ENCODE results near the gene MAGOH. TPM values are rescaled to one million over a fixed set of nuclear protein-coding genes. Genes with fewer than 3 reads are reported as not detected.

Gene MAGOH
- polyA plus RNA-seq, 1 donor from 2014 or later, result 53.3 TPM

DNA sequence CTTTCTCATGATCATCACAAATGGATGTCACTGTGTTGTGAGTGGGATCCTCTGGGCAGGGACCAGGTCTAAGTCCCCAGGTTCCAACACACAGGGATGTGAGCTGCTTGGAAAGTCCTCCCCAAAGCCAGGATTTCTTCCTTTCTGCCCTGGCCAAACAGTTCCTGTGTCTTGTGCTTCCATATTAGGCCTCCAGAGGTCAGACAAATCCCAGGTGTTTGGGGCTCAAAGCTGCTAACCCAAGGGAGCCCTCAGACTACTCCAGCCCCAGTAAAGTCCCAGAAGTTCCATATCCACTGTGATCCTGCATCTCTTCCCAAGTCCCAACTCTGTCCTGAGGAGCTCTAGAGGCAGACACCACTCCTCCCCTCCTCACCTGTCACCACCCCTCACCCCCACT is 27.7 kb upstream of the MAGOH start:
- no peaks in the 10 kb centered on the region for H3K9me3 ChIP-seq (ENCODE audit: low read length)
- H3K9ac ChIP-seq (ENCODE audit: low read length), result no peak overlapping the region
- H3K79me2 ChIP-seq (replicated peaks; ENCODE audit: insufficient read depth, low read length), result no peaks in the 10 kb centered on the region
- H3K27ac ChIP-seq (ENCODE audit: low read length), result no peak overlapping the region
- no peak overlapping the region for H2AFZ ChIP-seq (ENCODE audit: low read depth, low read length)
- peaks cover 6% of the 10 kb centered on the region for H3K36me3 ChIP-seq (ENCODE audit: insufficient read depth, low read length)
- H3K4me3 ChIP-seq (ENCODE audit: low read length), result no peak overlapping the region
- no peak for TF ChIP-seq POLR2AphosphoS5 (IDR thresholded peaks at IDR 0.05)
- peak; percentile 44 for TF ChIP-seq SMC3 (conservative IDR thresholded peaks at IDR 0.05; ENCODE audit: poor library complexity)
- TF ChIP-seq EZH2 (IDR thresholded peaks at IDR 0.05; ENCODE audit: borderline replicate concordance, insufficient read depth, low read length, poor library complexity, severe bottlenecking), result no peak
- TF ChIP-seq RAD21 (conservative IDR thresholded peaks at IDR 0.05), result peak; percentile 53
- TF ChIP-seq, protein P1, sequence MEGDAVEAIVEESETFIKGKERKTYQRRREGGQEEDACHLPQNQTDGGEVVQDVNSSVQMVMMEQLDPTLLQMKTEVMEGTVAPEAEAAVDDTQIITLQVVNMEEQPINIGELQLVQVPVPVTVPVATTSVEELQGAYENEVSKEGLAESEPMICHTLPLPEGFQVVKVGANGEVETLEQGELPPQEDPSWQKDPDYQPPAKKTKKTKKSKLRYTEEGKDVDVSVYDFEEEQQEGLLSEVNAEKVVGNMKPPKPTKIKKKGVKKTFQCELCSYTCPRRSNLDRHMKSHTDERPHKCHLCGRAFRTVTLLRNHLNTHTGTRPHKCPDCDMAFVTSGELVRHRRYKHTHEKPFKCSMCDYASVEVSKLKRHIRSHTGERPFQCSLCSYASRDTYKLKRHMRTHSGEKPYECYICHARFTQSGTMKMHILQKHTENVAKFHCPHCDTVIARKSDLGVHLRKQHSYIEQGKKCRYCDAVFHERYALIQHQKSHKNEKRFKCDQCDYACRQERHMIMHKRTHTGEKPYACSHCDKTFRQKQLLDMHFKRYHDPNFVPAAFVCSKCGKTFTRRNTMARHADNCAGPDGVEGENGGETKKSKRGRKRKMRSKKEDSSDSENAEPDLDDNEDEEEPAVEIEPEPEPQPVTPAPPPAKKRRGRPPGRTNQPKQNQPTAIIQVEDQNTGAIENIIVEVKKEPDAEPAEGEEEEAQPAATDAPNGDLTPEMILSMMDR (IDR thresholded peaks at IDR 0.05; ENCODE audit: poor library complexity, severe bottlenecking), result peak; percentile 36
- H3K27me3 ChIP-seq (ENCODE audit: insufficient read depth, low read depth, low read length), result no peaks in the 10 kb centered on the region
- H4K20me1 ChIP-seq (ENCODE audit: insufficient read depth), result no peaks in the 10 kb centered on the region
- no peaks in the 10 kb centered on the region for H3F3A ChIP-seq (ENCODE audit: insufficient read depth, low read length, poor library complexity, severe bottlenecking)
- H3K4me2 ChIP-seq (ENCODE audit: low read length), result no peak overlapping the region
- no peaks in the 10 kb centered on the region for H3K9me2 ChIP-seq (ENCODE audit: insufficient read depth, low read length)

DNA sequence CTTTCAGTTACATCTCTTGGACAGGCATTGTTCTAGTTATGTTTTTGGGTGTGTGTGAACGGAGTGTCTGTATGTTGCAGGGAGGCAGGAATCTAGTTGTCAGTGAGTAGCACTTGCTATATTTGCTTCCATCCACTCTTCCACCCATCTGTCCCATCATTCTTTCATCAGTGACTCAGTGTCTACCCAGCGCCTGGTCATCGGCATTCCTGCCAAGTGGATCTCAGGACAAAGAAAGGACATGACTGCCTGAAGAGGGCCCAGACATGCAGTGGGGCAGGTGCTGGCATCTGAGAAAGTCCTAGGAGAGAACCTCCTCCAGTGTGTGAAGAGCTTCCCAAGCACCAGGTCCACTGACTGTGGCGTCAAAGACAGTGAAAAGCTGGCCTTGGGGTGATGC is 27.3 kb upstream of the MAGOH start:
- H3K4me2 ChIP-seq (ENCODE audit: low read length), result no peak overlapping the region
- peaks cover 7% of the 10 kb centered on the region for H3K36me3 ChIP-seq (ENCODE audit: insufficient read depth, low read length)
- no peaks in the 10 kb centered on the region for H3K27me3 ChIP-seq (ENCODE audit: insufficient read depth, low read depth, low read length)
- H2AFZ ChIP-seq (ENCODE audit: low read depth, low read length), result no peak overlapping the region
- no peaks in the 10 kb centered on the region for H3K9me2 ChIP-seq (ENCODE audit: insufficient read depth, low read length)
- no peak for TF ChIP-seq EP300 (conservative IDR thresholded peaks at IDR 0.05; ENCODE audit: poor library complexity, severe bottlenecking)
- TF ChIP-seq, protein P2, sequence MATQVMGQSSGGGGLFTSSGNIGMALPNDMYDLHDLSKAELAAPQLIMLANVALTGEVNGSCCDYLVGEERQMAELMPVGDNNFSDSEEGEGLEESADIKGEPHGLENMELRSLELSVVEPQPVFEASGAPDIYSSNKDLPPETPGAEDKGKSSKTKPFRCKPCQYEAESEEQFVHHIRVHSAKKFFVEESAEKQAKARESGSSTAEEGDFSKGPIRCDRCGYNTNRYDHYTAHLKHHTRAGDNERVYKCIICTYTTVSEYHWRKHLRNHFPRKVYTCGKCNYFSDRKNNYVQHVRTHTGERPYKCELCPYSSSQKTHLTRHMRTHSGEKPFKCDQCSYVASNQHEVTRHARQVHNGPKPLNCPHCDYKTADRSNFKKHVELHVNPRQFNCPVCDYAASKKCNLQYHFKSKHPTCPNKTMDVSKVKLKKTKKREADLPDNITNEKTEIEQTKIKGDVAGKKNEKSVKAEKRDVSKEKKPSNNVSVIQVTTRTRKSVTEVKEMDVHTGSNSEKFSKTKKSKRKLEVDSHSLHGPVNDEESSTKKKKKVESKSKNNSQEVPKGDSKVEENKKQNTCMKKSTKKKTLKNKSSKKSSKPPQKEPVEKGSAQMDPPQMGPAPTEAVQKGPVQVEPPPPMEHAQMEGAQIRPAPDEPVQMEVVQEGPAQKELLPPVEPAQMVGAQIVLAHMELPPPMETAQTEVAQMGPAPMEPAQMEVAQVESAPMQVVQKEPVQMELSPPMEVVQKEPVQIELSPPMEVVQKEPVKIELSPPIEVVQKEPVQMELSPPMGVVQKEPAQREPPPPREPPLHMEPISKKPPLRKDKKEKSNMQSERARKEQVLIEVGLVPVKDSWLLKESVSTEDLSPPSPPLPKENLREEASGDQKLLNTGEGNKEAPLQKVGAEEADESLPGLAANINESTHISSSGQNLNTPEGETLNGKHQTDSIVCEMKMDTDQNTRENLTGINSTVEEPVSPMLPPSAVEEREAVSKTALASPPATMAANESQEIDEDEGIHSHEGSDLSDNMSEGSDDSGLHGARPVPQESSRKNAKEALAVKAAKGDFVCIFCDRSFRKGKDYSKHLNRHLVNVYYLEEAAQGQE (IDR thresholded peaks at IDR 0.05; ENCODE audit: borderline replicate concordance), result no peak
- no peak for TF ChIP-seq POLR2AphosphoS5 (IDR thresholded peaks at IDR 0.05)
- TF ChIP-seq MXI1 (conservative IDR thresholded peaks at IDR 0.05; ENCODE audit: poor library complexity, severe bottlenecking), result no peak
- no peak for TF ChIP-seq TAF1 (IDR thresholded peaks at IDR 0.05; ENCODE audit: low read depth)
- TF ChIP-seq EZH2 (IDR thresholded peaks at IDR 0.05; ENCODE audit: borderline replicate concordance, insufficient read depth, low read length, poor library complexity, severe bottlenecking), result no peak
- TF ChIP-seq, protein P1 (IDR thresholded peaks at IDR 0.05; ENCODE audit: poor library complexity, severe bottlenecking), result no peak
- TF ChIP-seq SMC3 (conservative IDR thresholded peaks at IDR 0.05; ENCODE audit: poor library complexity), result no peak
- no peak for TF ChIP-seq RAD21 (conservative IDR thresholded peaks at IDR 0.05)
- no peak overlapping the region for H3K9ac ChIP-seq (ENCODE audit: low read length)
- H3K4me3 ChIP-seq (ENCODE audit: low read length), result no peak overlapping the region
- no peaks in the 10 kb centered on the region for H4K20me1 ChIP-seq (ENCODE audit: insufficient read depth)
- H3F3A ChIP-seq (ENCODE audit: insufficient read depth, low read length, poor library complexity, severe bottlenecking), result no peaks in the 10 kb centered on the region
- no peak overlapping the region for H3K27ac ChIP-seq (ENCODE audit: low read length)
- H3K79me2 ChIP-seq (replicated peaks; ENCODE audit: insufficient read depth, low read length), result no peaks in the 10 kb centered on the region
- no peaks in the 10 kb centered on the region for H3K9me3 ChIP-seq (ENCODE audit: low read length)
